A549 (cell line): ENCODE measurements around the gene CWC22.

Experiments
- CHD4 ChIP-seq: fragments of 200-600 bp; sonication (generic); IDR thresholded peaks from 2 replicates; pipeline ENCODE4 v1.6.1; 2016; ENCODE audit warnings: antibody characterized with exemption, mild to moderate bottlenecking, borderline replicate concordance
- CTCF ChIP-seq: fragments of >200 bp; sonication (Bioruptor Twin); formaldehyde crosslinking; IDR thresholded peaks from 3 replicates; pipeline ENCODE4 v1.5.1; 2016
- EHF ChIP-seq: fragments of 250-450 bp; sonication (Bioruptor Pico); IDR thresholded peaks from 2 replicates; pipeline ENCODE4 v1.5.0; 2020; ENCODE audit warnings: mild to moderate bottlenecking
- FOSB ChIP-seq: fragments of 250-450 bp; sonication (Bioruptor Pico); IDR thresholded peaks from 2 replicates; pipeline ENCODE4 v1.5.0; 2020; ENCODE audit warnings: mild to moderate bottlenecking, moderate library complexity
- NR3C1 ChIP-seq: fragments of >200 bp; sonication (Bioruptor Twin); formaldehyde crosslinking; IDR thresholded peaks from 3 replicates; pipeline ENCODE4 v1.6.1; 2017
- PHF8 ChIP-seq: fragments of 200-600 bp; sonication (generic); IDR thresholded peaks from 2 replicates; pipeline ENCODE4 v1.6.1; 2016; ENCODE audit warnings: low read depth, mild to moderate bottlenecking, antibody characterized with exemption, moderate library complexity, borderline replicate concordance
- RAD21 ChIP-seq, 2 experiments: fragments of >200 bp in 1 of 2; sonication (Bioruptor Twin) in 1 of 2; formaldehyde crosslinking in 1 of 2; IDR thresholded peaks in 1 of 2; conservative IDR thresholded peaks in 1 of 2; 2 replicates in 1 of 2; 3 replicates in 1 of 2; pipeline ENCODE4 v1.6.1; 2012 to 2018; ENCODE audit warnings: inconsistent platforms in 1 of 2
- USF2 ChIP-seq: fragments of 450-650 bp; IDR thresholded peaks from 2 replicates; pipeline ENCODE4 v1.6.1; 2014; ENCODE audit warnings: antibody characterized with exemption
- ZSCAN20 ChIP-seq: fragments of 250-450 bp; sonication (Bioruptor Pico); IDR thresholded peaks from 2 replicates; pipeline ENCODE4 v1.8.0; 2022; ENCODE audit warnings: mild to moderate bottlenecking, moderate library complexity

- TF ChIP-seq ZSCAN20 (CRISPR knock-in tag) (no peak), CTCF (no peak), CHD4 (no peak), USF2 (no peak), FOSB (CRISPR knock-in tag) (no peak), RAD21 (conservative IDR thresholded peaks at IDR 0.05 in 1 of 2, IDR thresholded peaks at IDR 0.05 in 1 of 2) (no peak), NR3C1 (no peak), EHF (no peak), PHF8 (no peak)
Observed at GRCh38 chr2:179910735-179911113, 96.4 kb downstream of the CWC22 start.
